ENCODE measurements around the gene INTS6.

INTS6 gene

GRCh38 chr13:51349016-51349415, 103.8 kb downstream of the INTS6 start:
- no peak for DNase-seq (ENCODE audit: low read depth in 1 of 2, low spot score in 1 of 2)

- no peak for DNase-seq (ENCODE audit: low read depth in 1 of 2, low spot score in 1 of 2)
These were observed 104.5 kb downstream of the INTS6 start for GRCh38 chr13:51348069-51348967.

DNA sequence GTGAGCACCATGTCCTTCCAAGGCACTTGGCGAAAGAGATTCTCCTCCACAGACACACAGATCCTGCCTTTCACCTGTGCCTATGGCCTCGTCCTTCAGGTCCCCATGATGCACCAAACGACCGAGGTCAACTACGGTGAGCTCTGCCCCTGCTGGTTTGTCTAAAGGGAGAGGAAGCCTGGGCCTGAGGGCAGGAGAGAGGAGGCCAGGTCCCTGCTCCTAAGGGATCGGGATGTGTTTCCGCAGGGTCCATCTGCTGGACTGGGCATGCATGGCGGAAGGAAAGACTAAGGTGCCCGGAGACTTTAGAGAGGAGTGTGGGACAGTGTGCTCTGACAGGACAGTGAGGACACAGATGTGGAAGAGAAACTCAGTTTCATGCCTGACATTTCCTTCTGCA, 105.7 kb downstream of the INTS6 start:
- DNase-seq (ENCODE audit: low read depth in 1 of 2, low spot score in 1 of 2), result no peak

DNA sequence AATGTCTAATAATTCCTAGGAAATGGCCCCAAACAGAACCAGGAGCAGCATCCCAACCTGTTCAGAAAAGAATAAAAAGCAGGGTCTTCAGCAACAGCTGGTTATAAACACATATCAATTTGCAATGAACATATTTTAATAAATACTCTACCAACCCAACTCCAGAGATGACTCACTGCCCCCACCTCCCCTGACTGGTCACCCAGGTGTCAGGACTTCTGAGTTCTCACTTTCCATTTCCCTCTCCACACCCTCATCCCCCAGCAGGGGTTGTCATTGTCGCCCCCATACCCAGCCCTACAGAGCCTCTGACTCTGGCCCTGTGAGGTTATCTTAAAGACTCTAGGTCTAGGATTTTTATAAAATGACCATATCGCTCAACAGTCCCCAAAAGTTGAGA, 106.4 kb downstream of the INTS6 start:
- DNase-seq (ENCODE audit: low read depth in 1 of 2, low spot score in 1 of 2), result no peak

DNA sequence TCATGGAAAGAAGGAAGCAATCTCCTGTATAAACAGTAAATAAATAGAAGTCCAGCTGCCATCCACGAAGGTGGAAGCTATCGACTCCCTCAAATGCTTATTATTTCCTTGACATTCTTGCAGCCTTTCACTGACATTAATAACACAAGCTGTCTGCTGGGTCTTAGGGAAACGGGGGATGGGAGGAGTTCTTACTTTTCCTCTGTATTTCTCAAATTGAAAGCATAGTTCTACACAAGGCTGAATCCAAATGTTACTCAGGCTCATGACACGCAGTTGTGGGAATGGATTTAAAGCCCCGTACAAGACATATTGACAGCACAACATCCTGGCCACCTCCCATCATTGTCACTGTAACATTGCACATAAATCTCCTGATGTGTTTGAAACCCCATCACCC, 109.4 kb downstream of the INTS6 start:
- DNase-seq (ENCODE audit: low read depth in 1 of 2, low spot score in 1 of 2), result no peak

GRCh38 chr13:51342706-51343105, 110.1 kb downstream of the INTS6 start:
- DNase-seq (ENCODE audit: low read depth in 1 of 2, low spot score in 1 of 2), result no peak

GRCh38 chr13:51341791-51342190, 111.0 kb downstream of the INTS6 start:
- DNase-seq (ENCODE audit: low read depth in 1 of 2, low spot score in 1 of 2), result no peak

- no peak for DNase-seq (ENCODE audit: low read depth in 1 of 2, low spot score in 1 of 2)
These were observed 111.6 kb downstream of the INTS6 start for GRCh38 chr13:51341232-51341631.

DNA sequence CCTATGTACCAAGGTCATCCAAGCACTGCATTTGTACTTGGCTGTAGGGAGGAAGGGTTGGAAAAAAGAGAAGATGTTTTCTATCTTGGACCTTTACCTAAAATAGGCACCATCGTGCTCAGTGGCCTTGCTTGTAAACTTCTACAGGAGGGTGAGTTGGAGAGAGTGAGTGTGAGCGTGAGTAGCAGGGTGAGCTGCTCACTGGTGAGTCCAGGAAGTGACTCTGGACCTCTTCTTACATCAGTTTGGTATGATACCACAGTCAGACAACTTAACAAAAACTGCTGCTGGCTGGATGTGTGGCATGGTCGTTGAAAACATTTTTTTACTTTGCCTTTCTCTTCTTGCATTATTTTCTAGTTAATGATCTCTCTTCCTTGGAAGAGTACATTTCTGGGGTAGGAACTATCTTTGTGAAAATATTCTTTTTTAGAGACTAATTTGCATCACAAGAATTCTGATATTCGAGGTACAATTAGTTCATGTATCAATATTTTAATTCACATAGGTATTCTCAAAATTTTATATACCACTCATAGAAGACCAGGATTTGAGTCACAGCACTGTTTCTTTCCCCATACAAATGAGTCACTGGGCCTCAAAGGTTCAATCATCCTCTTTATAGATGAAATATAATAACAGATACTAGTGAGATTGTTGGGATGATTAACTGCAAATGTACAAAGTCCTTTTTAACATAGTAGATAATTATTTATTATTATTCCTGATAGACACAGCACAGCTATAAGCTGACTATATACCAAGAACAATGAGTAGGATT, 112.7 kb downstream of the INTS6 start:
- no peak for DNase-seq (ENCODE audit: low read depth in 1 of 2, low spot score in 1 of 2)

GRCh38 chr13:51339354-51339753, 113.5 kb downstream of the INTS6 start, which contains the start of gene SERPINE3:
TSS of gene SERPINE3 (plus strand) at chr13:51339691. CDS start at chr13:51341092, 1,401 bp downstream.
- no peak for DNase-seq (ENCODE audit: low read depth in 1 of 2, low spot score in 1 of 2)

GRCh38 chr13:51336746-51337145, 116.1 kb downstream of the INTS6 start:
- no peak for DNase-seq (ENCODE audit: low read depth in 1 of 2, low spot score in 1 of 2)

DNA sequence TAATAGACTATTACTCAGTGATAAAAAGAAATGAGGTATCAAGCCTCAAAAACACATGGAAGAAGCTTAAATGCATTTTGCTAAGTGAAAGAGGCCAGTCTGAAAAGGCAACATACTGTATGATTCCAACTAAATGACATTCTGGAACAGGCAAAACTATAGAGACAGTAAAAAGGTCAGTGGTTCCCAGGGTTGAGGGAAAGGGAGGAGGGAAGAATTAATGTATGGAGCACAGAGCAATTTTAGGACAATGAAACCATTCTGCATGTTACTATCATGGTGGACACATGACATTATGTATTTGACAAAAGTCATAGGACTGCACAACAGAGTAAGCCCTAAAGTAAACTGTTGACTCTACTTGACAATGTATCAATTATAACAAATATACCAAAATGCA, 119.0 kb downstream of the INTS6 start:
- no peak for DNase-seq (ENCODE audit: low read depth in 1 of 2, low spot score in 1 of 2)

DNA sequence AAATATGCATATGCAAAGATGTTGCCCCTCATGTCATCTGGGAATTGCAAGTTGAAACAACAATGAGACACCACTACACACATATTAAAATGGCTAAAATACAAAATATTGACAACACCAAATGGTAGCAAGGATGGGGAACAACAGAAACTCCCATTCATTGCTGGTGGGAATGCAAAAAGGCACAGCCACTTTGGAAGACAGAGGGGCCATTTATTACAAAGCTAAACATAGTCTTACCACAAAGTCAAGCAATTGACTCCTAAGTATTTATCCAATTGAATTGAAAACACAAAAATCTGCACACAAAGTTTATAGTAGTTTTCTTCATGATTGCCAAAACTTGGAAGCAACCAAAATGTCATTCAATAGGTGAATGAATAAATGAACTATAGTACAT, 119.4 kb downstream of the INTS6 start:
- DNase-seq (ENCODE audit: low read depth in 1 of 2, low spot score in 1 of 2), result no peak

DNA sequence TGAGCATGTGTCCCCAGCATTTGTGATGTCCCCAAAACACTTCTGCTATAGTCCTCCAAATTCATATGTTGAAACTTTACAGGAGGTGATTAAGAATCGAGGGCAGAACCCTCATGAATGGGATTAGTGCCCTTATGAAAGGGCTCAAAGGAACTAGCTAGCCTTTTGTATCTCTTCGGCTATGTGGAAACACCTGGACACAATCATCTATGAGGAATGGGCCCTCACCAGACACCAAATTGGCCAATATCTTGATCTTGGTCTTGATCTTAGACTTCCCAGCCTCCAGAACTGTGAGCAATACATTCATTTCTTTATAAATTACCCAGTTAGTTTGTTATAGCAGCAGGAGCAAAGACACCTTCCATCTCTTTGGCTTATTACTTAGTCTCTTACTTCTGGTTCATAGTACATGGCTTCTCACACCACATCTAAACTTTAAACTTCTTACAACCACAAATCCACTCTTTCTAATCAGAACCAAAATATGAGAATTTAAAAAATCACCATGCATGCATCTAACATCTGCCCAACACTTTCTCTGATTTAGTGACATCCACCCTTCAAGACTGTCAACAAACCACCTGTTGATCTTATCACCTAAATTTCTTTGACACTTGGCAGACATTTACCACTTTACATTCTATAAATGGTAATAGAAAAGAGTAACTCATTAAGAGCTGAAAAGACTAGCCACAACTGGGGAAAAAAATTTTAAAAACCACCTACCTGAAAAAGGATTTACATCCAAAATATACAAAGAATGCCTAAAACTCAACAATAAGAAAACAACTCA, 120.1 kb downstream of the INTS6 start:
- no peak for DNase-seq (ENCODE audit: low read depth in 1 of 2, low spot score in 1 of 2)

GRCh38 chr13:51331354-51331861, 121.4 kb downstream of the INTS6 start:
- DNase-seq (ENCODE audit: low read depth in 1 of 2, low spot score in 1 of 2), result no peak

DNA sequence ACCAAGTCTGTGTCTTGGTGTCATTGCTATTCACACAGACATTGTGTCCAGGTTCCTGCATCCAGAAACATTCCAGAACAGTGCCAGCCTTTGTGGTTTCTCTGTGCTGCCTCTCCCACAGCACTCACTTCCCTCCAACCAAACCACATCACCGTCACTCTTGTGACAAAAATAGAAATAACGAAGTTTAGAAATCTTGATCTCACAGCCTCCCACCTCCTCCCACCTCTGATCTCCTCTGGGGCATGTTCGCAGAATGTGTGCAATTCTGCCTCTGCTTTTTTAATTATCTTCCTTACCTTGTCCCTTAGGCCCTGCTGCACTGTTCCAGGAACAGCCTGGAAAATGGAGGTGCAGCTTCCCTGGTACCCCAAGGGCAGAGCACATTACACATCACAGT, 122.0 kb downstream of the INTS6 start:
- DNase-seq (ENCODE audit: low read depth in 1 of 2, low spot score in 1 of 2), result no peak

- DNase-seq (ENCODE audit: low read depth in 1 of 2, low spot score in 1 of 2), result no peak
These were observed 123.2 kb downstream of the INTS6 start for GRCh38 chr13:51329606-51330005.

- DNase-seq (ENCODE audit: low read depth in 1 of 2, low spot score in 1 of 2), result no peak
These were observed 124.3 kb downstream of the INTS6 start for GRCh38 chr13:51328488-51328887.

- DNase-seq (ENCODE audit: low read depth in 1 of 2, low spot score in 1 of 2), result no peak
These were observed 124.9 kb downstream of the INTS6 start for GRCh38 chr13:51327961-51328360.

DNA sequence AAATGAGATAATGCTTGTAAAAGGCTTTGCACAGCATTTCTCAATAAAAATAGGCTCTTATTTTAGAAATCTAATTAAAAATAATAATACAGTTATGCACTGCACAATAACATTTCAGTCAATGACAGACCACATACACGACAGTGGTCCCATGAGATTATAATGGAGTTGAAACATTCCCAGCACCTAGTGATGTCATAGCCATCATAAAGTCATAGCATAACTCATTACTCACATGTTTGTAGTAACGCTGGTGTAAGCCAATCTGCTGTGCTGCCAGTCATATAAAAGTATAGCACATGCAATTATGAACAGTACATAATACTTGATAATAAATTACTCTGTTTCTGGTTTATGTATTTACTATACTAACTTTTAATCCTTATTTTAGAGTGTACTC, 126.1 kb downstream of the INTS6 start:
- DNase-seq (ENCODE audit: low read depth in 1 of 2, low spot score in 1 of 2), result no peak

DNA sequence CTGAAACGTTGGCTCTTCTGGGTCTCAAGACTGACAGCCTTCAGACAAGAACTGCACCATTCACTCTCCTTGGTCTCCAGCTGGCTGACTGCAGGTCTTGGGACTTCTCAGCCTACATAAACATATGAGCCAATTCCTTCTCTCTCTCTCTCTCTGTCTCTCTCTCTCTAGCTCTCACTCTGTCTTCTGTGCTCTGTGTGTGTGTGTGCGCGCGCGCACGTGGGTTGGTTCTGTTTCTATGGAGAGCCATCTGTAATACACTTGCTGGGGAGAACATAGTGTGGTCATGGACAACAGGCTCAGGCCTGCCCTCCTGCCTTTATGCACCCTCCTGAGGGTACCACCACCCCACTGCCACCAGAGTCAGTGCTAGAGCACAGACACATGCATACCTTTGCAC, 127.0 kb downstream of the INTS6 start:
- DNase-seq (ENCODE audit: low read depth in 1 of 2, low spot score in 1 of 2), result no peak

Data from stimulated activated CD4-positive, alpha-beta T cell treated with anti-CD3 and anti-CD28 coated beads, Interleukin-15, amount 100 ng/mL, for 1 hour (primary cell).